Stomach smooth muscle (tissue), 2 donors: ENCODE measurements around the gene ENOX1.

Experiments
- H3K27ac ChIP-seq: one replicate; pipeline ENCODE4 v1.7.0; 2013; ENCODE audit warnings: mild to moderate bottlenecking, low read length, inconsistent platforms
- H3K27me3 ChIP-seq, 2 donors: one replicate each; pipeline ENCODE4 v1.7.0; 2013; ENCODE audit warnings: low read length in 2 of 2; ENCODE audit not compliant: insufficient read depth in 2 of 2, control insufficient read depth in 1 of 2
- H3K36me3 ChIP-seq, 2 donors: one replicate each; pipeline ENCODE4 v1.7.0; 2013; ENCODE audit warnings: low read length in 2 of 2; ENCODE audit not compliant: control insufficient read depth in 2 of 2, insufficient read depth in 2 of 2
- H3K4me1 ChIP-seq: one replicate; pipeline ENCODE4 v1.7.0; 2013; ENCODE audit warnings: low read length; ENCODE audit not compliant: control insufficient read depth, insufficient read depth
- H3K4me3 ChIP-seq, 2 donors: one replicate each; pipeline ENCODE4 v1.7.0; 2013; ENCODE audit warnings: low read length in 2 of 2
- H3K9ac ChIP-seq, 2 donors: one replicate each; pipeline ENCODE4 v1.7.0; 2013; ENCODE audit warnings: low read length in 2 of 2, mild to moderate bottlenecking in 1 of 2
- H3K9me3 ChIP-seq, 2 donors: one replicate each; pipeline ENCODE4 v1.7.0; 2013; ENCODE audit warnings: low read length in 2 of 2; ENCODE audit not compliant: control insufficient read depth in 2 of 2
- donor health status: healthy.
- donor health status: Pancreatic carcinoma.

Gene ENOX1

GRCh38 chr13:43263047-43263446, 523.7 kb downstream of the ENOX1 start:
- no peak overlapping the region for H3K4me3 ChIP-seq
- H3K36me3 ChIP-seq: peaks cover 0 to 3% of the 10 kb centered on the region in 2 donors
- H3K9me3 ChIP-seq: no peaks in the 10 kb centered on the region
- H3K27ac ChIP-seq: no peak overlapping the region
- H3K4me1 ChIP-seq: no peaks in the 10 kb centered on the region
- no peak overlapping the region for H3K9ac ChIP-seq
- no peaks in the 10 kb centered on the region for H3K27me3 ChIP-seq

DNA sequence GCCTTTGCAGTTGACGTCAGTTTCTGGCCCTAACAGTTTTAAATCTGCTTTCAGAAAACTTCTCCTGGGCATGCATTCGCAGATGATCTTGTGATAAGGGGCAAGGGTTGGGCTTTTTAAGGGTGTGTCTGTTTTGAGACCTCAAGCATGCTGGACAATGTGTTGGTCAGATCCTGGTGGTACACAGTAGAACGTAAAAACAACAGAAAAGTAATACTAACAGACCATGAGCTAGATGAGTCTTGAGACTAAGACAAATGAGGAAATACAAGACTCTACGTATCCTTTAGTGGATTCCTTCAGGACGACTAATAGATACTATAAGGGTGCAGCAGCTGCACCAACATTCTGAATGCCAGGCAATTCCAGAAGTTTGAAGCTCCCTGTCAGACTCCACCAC, 525.8 kb downstream of the ENOX1 start:
- H3K9ac ChIP-seq: no peak overlapping the region
- no peaks in the 10 kb centered on the region for H3K27me3 ChIP-seq
- no peaks in the 10 kb centered on the region for H3K9me3 ChIP-seq
- no peak overlapping the region for H3K4me3 ChIP-seq
- H3K4me1 ChIP-seq: no peaks in the 10 kb centered on the region
- H3K36me3 ChIP-seq: peaks cover 0 to 3% of the 10 kb centered on the region in 2 donors
- H3K27ac ChIP-seq: no peak overlapping the region

DNA sequence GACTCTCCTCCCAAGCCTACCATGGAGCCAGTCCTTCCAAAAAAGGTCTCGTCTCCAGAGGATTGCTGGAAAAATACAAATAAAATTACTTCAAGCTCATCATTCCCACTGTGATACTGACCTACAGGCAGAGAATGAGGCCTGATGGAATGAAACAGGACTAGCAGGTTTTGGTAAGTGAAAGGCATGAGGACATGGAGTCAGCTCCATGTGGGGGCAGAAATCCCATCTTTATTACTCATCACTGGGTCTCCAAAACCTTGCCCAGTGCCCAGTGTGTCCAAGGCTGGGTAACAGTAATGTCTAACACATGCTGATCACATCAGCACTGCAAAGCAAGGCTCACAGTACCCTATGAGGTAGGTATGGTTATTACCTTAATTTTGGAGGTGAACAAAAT, 528.0 kb downstream of the ENOX1 start:
- Histone ChIP-seq H3K9ac (no peak overlapping the region), H3K4me3 (no peak overlapping the region), H3K27me3 (no peaks in the 10 kb centered on the region), H3K9me3 (no peaks in the 10 kb centered on the region), H3K36me3 (no peaks in the 10 kb centered on the region), H3K27ac (no peak overlapping the region), H3K4me1 (no peaks in the 10 kb centered on the region)

- Histone ChIP-seq H3K4me3 (no peak overlapping the region), H3K36me3 (no peaks in the 10 kb centered on the region), H3K4me1 (no peaks in the 10 kb centered on the region), H3K9ac (no peak overlapping the region), H3K27me3 (no peaks in the 10 kb centered on the region), H3K9me3 (no peaks in the 10 kb centered on the region), H3K27ac (no peak overlapping the region)
These were observed 529.0 kb downstream of the ENOX1 start for GRCh38 chr13:43257765-43258164.

DNA sequence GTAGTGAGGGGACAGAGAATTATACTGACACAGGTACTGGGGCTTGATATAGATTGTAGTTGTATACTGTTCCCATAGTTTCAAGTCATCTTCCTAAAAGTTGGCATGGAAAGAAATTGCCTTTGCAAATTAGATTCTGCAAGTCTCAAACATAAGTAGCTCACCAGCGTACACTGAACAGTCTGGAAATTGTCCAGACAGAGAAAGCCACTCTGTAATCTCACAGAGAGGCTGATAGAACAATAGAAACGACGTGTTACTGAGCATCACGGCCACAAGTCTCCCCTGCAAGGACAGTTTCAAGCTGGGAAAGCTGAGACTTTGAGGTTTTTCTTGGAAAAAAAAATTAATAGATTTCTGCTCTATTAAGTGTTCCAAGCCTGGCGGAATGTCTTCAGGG, 534.8 kb downstream of the ENOX1 start:
- no peaks in the 10 kb centered on the region for H3K27me3 ChIP-seq
- no peak overlapping the region for H3K27ac ChIP-seq
- H3K4me1 ChIP-seq: no peaks in the 10 kb centered on the region
- H3K9ac ChIP-seq: no peak overlapping the region
- H3K4me3 ChIP-seq: no peak overlapping the region
- no peaks in the 10 kb centered on the region for H3K9me3 ChIP-seq
- H3K36me3 ChIP-seq: no peaks in the 10 kb centered on the region

- Histone ChIP-seq H3K27me3 (no peaks in the 10 kb centered on the region), H3K9ac (no peak overlapping the region), H3K27ac (no peak overlapping the region), H3K4me3 (no peak overlapping the region), H3K9me3 (no peaks in the 10 kb centered on the region), H3K36me3 (no peaks in the 10 kb centered on the region), H3K4me1 (no peaks in the 10 kb centered on the region)
These were observed 540.4 kb downstream of the ENOX1 start for GRCh38 chr13:43246382-43246781.

- Histone ChIP-seq H3K27ac (no peak overlapping the region), H3K9ac (no peak overlapping the region), H3K36me3 (no peaks in the 10 kb centered on the region), H3K27me3 (no peaks in the 10 kb centered on the region), H3K4me3 (no peak overlapping the region), H3K4me1 (no peaks in the 10 kb centered on the region), H3K9me3 (no peaks in the 10 kb centered on the region)
These were observed 541.3 kb downstream of the ENOX1 start for GRCh38 chr13:43245374-43245964.

DNA sequence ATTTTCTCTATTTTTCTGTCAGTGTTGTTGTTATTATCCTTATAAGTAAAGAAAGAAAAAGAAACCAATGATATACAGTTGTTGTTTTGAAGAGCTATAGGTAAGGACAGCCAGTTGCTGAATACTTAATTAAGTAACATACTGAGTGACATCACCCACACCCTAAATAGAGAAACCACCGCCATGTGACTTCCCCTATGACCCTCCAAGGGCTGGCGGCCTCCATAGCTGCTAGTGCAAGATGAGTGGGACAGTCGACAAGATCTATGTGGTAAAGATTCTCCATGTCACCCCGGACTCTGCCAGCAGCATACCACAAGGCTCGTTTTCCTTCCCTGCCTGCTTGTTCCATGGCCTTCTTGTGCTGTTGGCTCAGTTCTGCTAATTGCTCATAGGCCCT, 542.3 kb downstream of the ENOX1 start:
- Histone ChIP-seq H3K27ac (no peak overlapping the region), H3K9ac (no peak overlapping the region), H3K9me3 (no peaks in the 10 kb centered on the region), H3K4me3 (no peak overlapping the region), H3K27me3 (no peaks in the 10 kb centered on the region), H3K36me3 (no peaks in the 10 kb centered on the region), H3K4me1 (no peaks in the 10 kb centered on the region)

DNA sequence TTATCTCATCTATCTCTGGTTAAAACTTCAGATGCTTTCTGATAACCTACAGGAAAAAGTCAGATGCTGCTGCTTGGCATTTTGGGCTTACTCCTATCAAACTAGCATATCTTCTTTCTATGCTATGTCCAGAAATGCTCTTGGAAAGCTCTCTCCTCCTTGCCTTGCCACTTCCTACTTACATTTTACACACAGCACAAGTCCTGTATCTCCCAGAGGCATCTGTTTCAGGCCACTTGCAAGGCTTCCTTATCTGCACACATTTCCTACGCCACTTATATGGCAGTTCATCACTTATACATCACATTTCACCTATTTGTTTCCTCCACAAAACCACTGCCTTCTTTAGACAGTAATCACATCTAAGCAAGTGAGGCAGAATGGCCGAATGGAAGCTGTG, 543.1 kb downstream of the ENOX1 start:
- H3K27ac ChIP-seq: no peak overlapping the region
- H3K9ac ChIP-seq: no peak overlapping the region
- H3K4me3 ChIP-seq: no peak overlapping the region
- H3K27me3 ChIP-seq: no peaks in the 10 kb centered on the region
- no peaks in the 10 kb centered on the region for H3K4me1 ChIP-seq
- no peaks in the 10 kb centered on the region for H3K9me3 ChIP-seq
- H3K36me3 ChIP-seq: no peaks in the 10 kb centered on the region

DNA sequence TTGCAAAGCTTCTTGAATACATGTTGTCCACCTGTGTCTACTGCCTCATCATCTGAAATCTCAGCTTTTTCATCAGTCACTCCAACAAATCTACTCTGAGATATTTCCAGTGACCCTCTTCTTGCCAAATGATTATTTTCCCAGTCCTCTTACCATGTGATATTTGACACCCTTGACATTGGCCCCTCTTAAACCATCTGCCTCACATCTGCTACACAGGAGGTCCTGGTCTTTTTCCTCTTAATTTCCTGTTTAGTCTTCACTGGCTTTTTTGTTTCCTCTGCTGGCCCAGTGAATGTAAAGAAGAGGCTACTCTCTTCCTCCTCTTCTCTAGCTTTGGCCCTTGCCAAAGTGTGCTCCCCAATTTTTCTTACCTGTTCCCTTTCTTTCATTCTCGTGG, 544.7 kb downstream of the ENOX1 start:
- no peaks in the 10 kb centered on the region for H3K9me3 ChIP-seq
- H3K27me3 ChIP-seq: no peaks in the 10 kb centered on the region

DNA sequence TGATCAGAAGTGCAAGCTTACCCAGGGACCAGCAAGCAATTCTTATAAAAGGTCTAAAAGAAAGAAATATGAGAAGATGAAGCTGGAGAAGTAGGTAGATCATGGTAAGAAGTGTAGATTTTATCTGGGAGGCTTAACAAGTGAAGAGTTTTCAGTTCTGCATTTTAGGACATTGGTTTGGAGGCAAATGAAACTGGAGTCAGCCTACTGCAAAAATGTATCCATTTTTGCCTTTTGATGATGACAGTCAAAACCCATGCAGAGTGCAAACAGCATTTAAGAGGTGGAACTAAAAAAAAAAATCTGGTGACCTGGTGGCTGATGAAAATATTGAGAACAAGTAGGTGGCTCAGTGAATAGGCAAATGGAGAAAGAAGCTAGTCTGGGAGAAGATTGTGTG, 546.5 kb downstream of the ENOX1 start:
- Histone ChIP-seq H3K9me3 (no peaks in the 10 kb centered on the region), H3K27ac (no peak overlapping the region), H3K9ac (no peak overlapping the region), H3K4me3 (no peak overlapping the region), H3K36me3 (peaks cover 3 to 5% of the 10 kb centered on the region in 2 donors), H3K4me1 (no peaks in the 10 kb centered on the region), H3K27me3 (no peaks in the 10 kb centered on the region)

More for the DNA sequence above, 544.7 kb downstream of the ENOX1 start:
- no peaks in the 10 kb centered on the region for H3K4me1 ChIP-seq
- H3K9ac ChIP-seq: no peak overlapping the region
- H3K27ac ChIP-seq: no peak overlapping the region
- no peaks in the 10 kb centered on the region for H3K36me3 ChIP-seq
- H3K4me3 ChIP-seq: no peak overlapping the region
